Measurements from ENCODE around the gene PDE8B.

- TF ChIP-seq POLR2A (IDR thresholded peaks at IDR 0.05; ENCODE audit: low read depth, low read length) (no peak), POLR2AphosphoS5 (IDR thresholded peaks at IDR 0.05; ENCODE audit: low read depth, low read length) (no peak), SPI1 (IDR thresholded peaks at IDR 0.05; ENCODE audit: low read depth, low read length) (no peak), POU2F2 (IDR thresholded peaks at IDR 0.05; ENCODE audit: low read depth, low read length) (no peak), TAF1 (IDR thresholded peaks at IDR 0.05; ENCODE audit: low read depth, low read length) (no peak), PAX5 (IDR thresholded peaks at IDR 0.05; ENCODE audit: insufficient read depth, low read length, severe bottlenecking) (no peak)
Measured at GRCh38 chr5:77211691-77212047, 1.2 kb downstream of the PDE8B start.

Measured in GM12891 (cell line).